Suprapubic skin (tissue), 4 donors: ENCODE results near the gene VSIR. TPM values are rescaled to one million over a fixed set of nuclear protein-coding genes. Genes with fewer than 3 reads are reported as not detected.

Source experiments
- DNase-seq, 2 donors: peaks; one replicate each; pipeline ENCODE4 v3.0.0-alpha.2; 2019; ENCODE audit warnings: low spot score in 2 of 2
- H3K27ac ChIP-seq: fragments of 200-600 bp; sonication (generic); one replicate; pipeline ENCODE4 v1.5.1; 2019
- H3K27me3 ChIP-seq: fragments of 200-600 bp; sonication (generic); one replicate; pipeline ENCODE4 v1.5.1; 2019
- H3K36me3 ChIP-seq: fragments of 200-600 bp; sonication (generic); one replicate; pipeline ENCODE4 v1.5.1; 2019
- H3K4me1 ChIP-seq: fragments of 200-600 bp; sonication (generic); one replicate; pipeline ENCODE4 v1.5.1; 2019
- H3K4me3 ChIP-seq: fragments of 200-600 bp; sonication (generic); one replicate; pipeline ENCODE4 v1.5.1; 2019; ENCODE audit warnings: mild to moderate bottlenecking
- H3K9me3 ChIP-seq: fragments of 200-600 bp; sonication (generic); one replicate; pipeline ENCODE4 v1.5.1; 2019
- EP300 ChIP-seq: sonication (generic); formaldehyde crosslinking; IDR thresholded peaks from one replicate; pipeline ENCODE4 v1.6.1; 2017; ENCODE audit warnings: antibody characterized with exemption
- POLR2A ChIP-seq, 2 donors: fragments of 450-650 bp; IDR thresholded peaks; one replicate each; pipeline ENCODE4 v1.6.1; 2017; ENCODE audit warnings: antibody characterized with exemption in 2 of 2, mild to moderate bottlenecking in 2 of 2, moderate library complexity in 2 of 2
- POLR2AphosphoS5 ChIP-seq, 3 donors: sonication (generic); formaldehyde crosslinking; IDR thresholded peaks; one replicate each; pipeline ENCODE4 v1.6.1; 2017; ENCODE audit warnings: antibody characterized with exemption in 3 of 3
- WGBS: methylation state at CpG from one replicate; pipeline ENCODE4 v1.1.5; 2018; 5-methylcytosine and 5-hydroxymethylcytosine counted together
- total RNA-seq, 4 donors: library from RNA; depleted of rRNA; stranded (reverse); fragments of >200 nt; gene quantifications; one replicate each; pipeline ENCODE4 v1.1.0, GENCODE V29; 2016
- TF ChIP-seq, protein P1 (sequence below), 2 donors: fragments of 200-600 bp in 1 of 2; fragments of 450-650 bp in 1 of 2; sonication (generic) in 1 of 2; IDR thresholded peaks; one replicate each; pipeline ENCODE4 v1.5.1; 2016 to 2019; ENCODE audit warnings: antibody characterized with exemption in 2 of 2, mild to moderate bottlenecking in 1 of 2, moderate library complexity in 1 of 2

Gene VSIR
- total RNA-seq, 4 donors from 2014 or later = 16.3 to 50.7 (median 33.6) TPM

DNA sequence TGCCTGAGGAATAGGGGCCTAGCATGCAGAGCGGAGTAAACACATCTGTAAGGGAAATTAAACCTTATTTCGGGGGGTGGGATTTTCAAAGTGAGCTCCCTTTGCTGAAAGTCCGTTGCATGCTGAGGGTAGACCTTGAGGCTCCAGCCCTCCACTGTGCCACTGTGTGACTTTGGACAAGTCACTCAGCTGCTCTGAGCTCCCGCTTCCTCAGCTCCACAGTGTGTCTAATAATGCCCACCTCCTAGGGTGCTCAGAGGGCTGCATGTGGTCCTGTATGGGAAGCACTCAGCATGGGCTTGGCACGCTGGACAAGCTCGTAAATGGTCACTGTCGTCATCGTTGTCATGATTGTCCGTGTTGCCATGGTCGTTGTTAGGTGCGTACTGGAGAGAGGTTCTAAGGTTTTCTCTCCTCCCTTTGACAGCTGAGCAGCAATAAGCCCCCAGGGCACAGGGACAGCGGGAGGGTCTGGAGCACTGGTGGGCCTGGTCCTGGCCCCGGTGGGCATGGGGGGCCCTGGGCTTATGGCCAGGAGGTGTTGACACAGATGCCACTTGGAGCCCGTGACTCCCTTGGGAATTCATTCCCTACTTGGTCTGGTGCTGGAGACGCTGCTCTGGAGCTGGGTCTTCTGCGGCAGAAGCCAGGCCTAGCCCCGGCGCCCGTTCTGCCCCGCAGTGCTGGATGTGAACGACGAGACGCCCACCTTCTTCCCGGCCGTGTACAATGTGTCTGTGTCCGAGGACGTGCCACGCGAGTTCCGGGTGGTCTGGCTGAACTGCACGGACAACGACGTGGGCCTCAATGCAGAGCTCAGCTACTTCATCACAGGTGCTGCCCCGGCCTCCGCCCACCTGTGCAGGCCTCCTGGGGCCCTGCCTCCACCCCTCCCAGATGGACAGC lies 66.9 kb downstream of the VSIR start:
- TF ChIP-seq, protein P1, sequence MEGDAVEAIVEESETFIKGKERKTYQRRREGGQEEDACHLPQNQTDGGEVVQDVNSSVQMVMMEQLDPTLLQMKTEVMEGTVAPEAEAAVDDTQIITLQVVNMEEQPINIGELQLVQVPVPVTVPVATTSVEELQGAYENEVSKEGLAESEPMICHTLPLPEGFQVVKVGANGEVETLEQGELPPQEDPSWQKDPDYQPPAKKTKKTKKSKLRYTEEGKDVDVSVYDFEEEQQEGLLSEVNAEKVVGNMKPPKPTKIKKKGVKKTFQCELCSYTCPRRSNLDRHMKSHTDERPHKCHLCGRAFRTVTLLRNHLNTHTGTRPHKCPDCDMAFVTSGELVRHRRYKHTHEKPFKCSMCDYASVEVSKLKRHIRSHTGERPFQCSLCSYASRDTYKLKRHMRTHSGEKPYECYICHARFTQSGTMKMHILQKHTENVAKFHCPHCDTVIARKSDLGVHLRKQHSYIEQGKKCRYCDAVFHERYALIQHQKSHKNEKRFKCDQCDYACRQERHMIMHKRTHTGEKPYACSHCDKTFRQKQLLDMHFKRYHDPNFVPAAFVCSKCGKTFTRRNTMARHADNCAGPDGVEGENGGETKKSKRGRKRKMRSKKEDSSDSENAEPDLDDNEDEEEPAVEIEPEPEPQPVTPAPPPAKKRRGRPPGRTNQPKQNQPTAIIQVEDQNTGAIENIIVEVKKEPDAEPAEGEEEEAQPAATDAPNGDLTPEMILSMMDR (IDR thresholded peaks at IDR 0.05) = no peak
- no peak for TF ChIP-seq POLR2AphosphoS5 (IDR thresholded peaks at IDR 0.05)
- WGBS = 92% methylated on average over 22 of the region's 35 CpGs
- Histone ChIP-seq H3K36me3 (no peaks in the 10 kb centered on the region), H3K4me3 (no peak overlapping the region), H3K4me1 (peaks cover 9% of the 10 kb centered on the region), H3K27me3 (no peaks in the 10 kb centered on the region), H3K9me3 (no peaks in the 10 kb centered on the region), H3K27ac (no peak overlapping the region)
- no peak for DNase-seq

DNA sequence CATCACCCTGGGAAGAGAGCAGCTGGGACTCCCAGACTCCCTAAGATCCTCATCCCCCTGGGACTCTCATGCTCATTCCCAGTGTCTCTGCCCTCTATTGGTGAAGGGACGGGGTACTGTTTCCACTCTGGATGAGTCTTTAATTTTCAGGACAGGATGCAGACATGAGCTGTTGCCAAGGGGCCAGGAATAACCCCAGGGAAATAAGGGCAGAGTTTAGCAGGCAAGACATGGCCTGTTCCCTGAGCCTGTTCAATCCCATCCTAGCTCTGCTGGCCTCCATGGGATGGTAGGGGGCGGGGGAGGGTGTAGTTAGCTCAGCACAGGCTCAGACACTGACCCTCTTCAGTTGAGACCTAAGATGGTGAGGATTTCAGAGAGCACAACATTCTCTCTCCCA lies 67.7 kb downstream of the VSIR start:
- Histone ChIP-seq H3K4me1 (peaks cover 9% of the 10 kb centered on the region), H3K36me3 (no peaks in the 10 kb centered on the region), H3K9me3 (no peaks in the 10 kb centered on the region), H3K27me3 (no peaks in the 10 kb centered on the region), H3K4me3 (no peak overlapping the region), H3K27ac (no peak overlapping the region)
- no peak for DNase-seq
- TF ChIP-seq, protein P1 (IDR thresholded peaks at IDR 0.05) = no peak
- no peak for TF ChIP-seq POLR2AphosphoS5 (IDR thresholded peaks at IDR 0.05)
- TF ChIP-seq POLR2A (IDR thresholded peaks at IDR 0.05) = no peak
- TF ChIP-seq EP300 = no peak
- WGBS = 40% methylated on average over 2 of the region's 2 CpGs

DNA sequence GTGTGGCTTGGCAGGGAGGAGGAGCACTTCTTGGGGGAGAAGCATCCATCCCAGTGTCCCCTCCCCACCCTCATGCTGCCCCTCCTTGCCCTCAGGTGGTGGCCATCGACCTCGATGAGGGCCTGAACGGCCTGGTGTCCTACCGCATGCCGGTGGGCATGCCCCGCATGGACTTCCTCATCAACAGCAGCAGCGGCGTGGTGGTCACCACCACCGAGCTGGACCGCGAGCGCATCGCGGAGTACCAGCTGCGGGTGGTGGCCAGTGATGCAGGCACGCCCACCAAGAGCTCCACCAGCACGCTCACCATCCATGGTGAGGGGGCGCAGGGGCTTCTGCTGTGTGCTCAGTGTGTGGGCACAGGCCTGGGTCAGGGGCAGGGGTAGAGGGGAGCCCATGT lies 68.5 kb downstream of the VSIR start:
- no peak for DNase-seq
- Histone ChIP-seq H3K27ac (no peak overlapping the region), H3K36me3 (no peaks in the 10 kb centered on the region), H3K4me3 (no peak overlapping the region), H3K27me3 (no peaks in the 10 kb centered on the region), H3K9me3 (no peaks in the 10 kb centered on the region), H3K4me1 (peaks cover 9% of the 10 kb centered on the region)
- 96% methylated on average over 12 of the region's 18 CpGs for WGBS
- TF ChIP-seq POLR2AphosphoS5 (IDR thresholded peaks at IDR 0.05) (no peak), POLR2A (IDR thresholded peaks at IDR 0.05) (no peak), EP300 (no peak)
- TF ChIP-seq, protein P1 (IDR thresholded peaks at IDR 0.05) = no peak

DNA sequence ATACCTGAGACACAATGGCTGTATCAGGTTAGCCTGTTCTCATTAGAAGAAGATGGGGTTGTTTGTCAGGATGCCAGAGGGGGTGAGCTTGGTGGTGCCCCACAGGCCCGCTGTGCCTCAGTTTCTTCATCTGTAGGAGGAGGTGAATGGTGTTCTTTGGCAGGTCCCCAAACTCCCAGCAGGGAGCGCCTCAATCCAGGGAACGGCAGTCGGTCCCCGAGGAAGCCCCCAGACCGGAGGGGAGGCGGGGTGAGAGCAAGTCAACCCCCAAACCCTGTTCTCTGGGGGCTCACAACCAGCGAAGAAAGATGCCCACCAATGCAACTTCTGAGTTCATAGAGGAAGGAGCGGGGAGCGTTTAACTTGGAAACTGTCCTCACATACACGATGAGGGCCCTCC lies 69.7 kb downstream of the VSIR start:
- Histone ChIP-seq H3K4me3 (no peak overlapping the region), H3K27me3 (no peaks in the 10 kb centered on the region), H3K36me3 (no peaks in the 10 kb centered on the region), H3K4me1 (peaks cover 9% of the 10 kb centered on the region), H3K27ac (no peak overlapping the region), H3K9me3 (no peaks in the 10 kb centered on the region)
- TF ChIP-seq, protein P1 (IDR thresholded peaks at IDR 0.05) = no peak
- TF ChIP-seq POLR2AphosphoS5 (IDR thresholded peaks at IDR 0.05) (no peak), EP300 (no peak), POLR2A (IDR thresholded peaks at IDR 0.05) (no peak)
- WGBS = 91% methylated on average over 11 of the region's 11 CpGs
- DNase-seq = no peak

DNA sequence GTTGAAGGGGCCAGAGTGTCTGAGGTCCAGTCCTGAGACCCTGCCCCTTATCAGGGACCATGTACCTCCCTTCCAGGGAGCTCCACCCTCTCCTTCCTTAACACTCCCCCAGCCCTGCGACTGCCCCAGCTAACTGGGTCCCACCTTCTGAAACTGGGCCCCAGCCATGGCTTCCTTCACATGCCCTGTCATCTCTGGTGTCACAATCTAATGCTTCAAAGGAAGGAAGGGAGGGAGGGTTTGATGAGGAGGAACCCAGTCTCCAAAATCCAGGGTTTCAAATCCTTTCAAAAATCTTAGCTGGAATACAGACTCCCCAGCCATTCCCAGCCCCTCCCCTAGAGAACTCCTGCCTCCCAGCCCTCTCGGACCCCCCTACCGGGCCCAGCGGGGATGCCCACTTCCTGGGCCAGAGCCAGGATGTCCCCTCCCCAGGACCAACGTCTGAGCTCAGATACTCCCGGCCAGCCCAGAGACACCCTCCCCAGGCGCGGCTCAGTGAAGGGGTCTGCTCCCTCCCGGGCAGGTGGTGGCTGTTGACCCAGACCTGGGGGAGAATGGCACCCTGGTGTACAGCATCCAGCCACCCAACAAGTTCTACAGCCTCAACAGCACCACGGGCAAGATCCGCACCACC lies 71.7 kb downstream of the VSIR start:
- H3K4me1 ChIP-seq = peaks cover 3% of the 10 kb centered on the region
- H3K9me3 ChIP-seq = no peaks in the 10 kb centered on the region
- H3K36me3 ChIP-seq = no peaks in the 10 kb centered on the region
- TF ChIP-seq POLR2A (IDR thresholded peaks at IDR 0.05) (no peak), POLR2AphosphoS5 (IDR thresholded peaks at IDR 0.05) (no peak)
- TF ChIP-seq, protein P1 (IDR thresholded peaks at IDR 0.05) = no peak
- no peaks in the 10 kb centered on the region for H3K27me3 ChIP-seq
- no peak overlapping the region for H3K4me3 ChIP-seq
- no peak for DNase-seq
- 81% methylated on average over 7 of the region's 11 CpGs for WGBS
- no peak overlapping the region for H3K27ac ChIP-seq
